ENCODE data around the gene CLPTM1L. TPM values are rescaled to one million over a fixed set of nuclear protein-coding genes. Genes with fewer than 3 reads are reported as not detected.
A peak's percentile ranks its signal among the peaks of the same experiment; 100 is the strongest.

Gene CLPTM1L
- total and polyA plus RNA-seq, 9 of the 15 experiments (the other 6 are each of a cell fraction or from before 2014, with no cell fraction given): 3.5 to 217 (median 177) TPM

DNA sequence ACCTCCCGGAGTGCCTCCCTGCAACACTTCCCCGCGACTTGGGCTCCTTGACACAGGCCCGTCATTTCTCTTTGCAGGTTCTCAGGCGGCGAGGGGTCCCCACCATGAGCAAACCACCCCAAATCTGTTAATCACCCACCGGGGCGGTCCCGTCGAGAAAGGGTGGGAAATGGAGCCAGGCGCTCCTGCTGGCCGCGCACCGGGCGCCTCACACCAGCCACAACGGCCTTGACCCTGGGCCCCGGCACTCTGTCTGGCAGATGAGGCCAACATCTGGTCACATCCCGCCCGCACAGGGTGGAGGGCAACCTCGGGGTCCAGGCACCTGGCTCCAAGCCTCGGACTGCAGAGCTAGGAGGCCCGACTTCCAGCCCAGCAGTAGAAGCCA, 49.3 kb downstream of the CLPTM1L start:
- Histone ChIP-seq H3K4me2 (ENCODE audit: insufficient read depth, low read length) (no peak overlapping the region), H3K27me3 (ENCODE audit: control insufficient read depth in 2 of 2, insufficient read depth in 2 of 2, low read length in 2 of 2) (peaks cover 38 to 63% of the 10 kb centered on the region in 2 experiments), H4K20me1 (replicated peaks; ENCODE audit: control insufficient read depth, insufficient read depth, low read length) (peaks cover 7% of the 10 kb centered on the region; the same call in 1 of the 2 replicates), H3K36me3 (ENCODE audit: control insufficient read depth, insufficient read depth, low read length) (no peaks in the 10 kb centered on the region), H3K9ac (ENCODE audit: insufficient read depth in 1 of 2, low read depth in 2 of 2, low read length in 2 of 2) (peak overlapping the region in 1 of 2 experiments; percentile 65; a peak in 1 of 4 replicates), H3K4me1 (replicated peaks in 1 of 2; ENCODE audit: control insufficient read depth in 2 of 2, insufficient read depth in 2 of 2, low read length in 2 of 2) (peaks cover 0 to 48% of the 10 kb centered on the region in 2 experiments; a peak in 2 of 5 replicates), H3K79me2 (ENCODE audit: control insufficient read depth, insufficient read depth, low read length) (no peaks in the 10 kb centered on the region), H3K9me1 (ENCODE audit: control insufficient read depth, insufficient read depth, low read length) (no peaks in the 10 kb centered on the region), H3K4me3 (no peak overlapping the region), H2AFZ (ENCODE audit: low read depth, low read length) (no peak overlapping the region), H3K27ac (ENCODE audit: extremely low read depth, low read depth, low read length) (no peak overlapping the region), H3K9me3 (replicated peaks; ENCODE audit: control insufficient read depth, insufficient read depth, low read depth, low read length) (no peaks in the 10 kb centered on the region)
- no TSS peak for BruUV-seq (replicated peaks)
- FAIRE-seq (no peak), ATAC-seq (no peak), DNase-seq (ENCODE audit: extremely low read depth in 1 of 4, low spot score in 3 of 4) (no peak)
- ChIA-PET POLR2A (interaction anchor here (0.6 kb wide), 2 partner anchors 58 to 997 kb away, joined by 3 read pairs; no protein-coding TSS in a partner anchor), CTCF (ENCODE audit: low intra/inter-chr PET ratio) (no interaction called here)
- 70% methylated on average over 15 of the region's 22 CpGs for WGBS (ENCODE audit: insufficient coverage, low coverage, missing lambda C conversion rate)
- TF ChIP-seq SPI1 (IDR thresholded peaks at IDR 0.05; ENCODE audit: borderline replicate concordance, low read depth, low read length) (no peak), PHF20 (IDR thresholded peaks at IDR 0.05; ENCODE audit: partially characterized antibody) (no peak), DPF2 (IDR thresholded peaks at IDR 0.05) (no peak), MBD2 (IDR thresholded peaks at IDR 0.05; ENCODE audit: borderline replicate concordance, low read depth) (no peak), SOX6 (IDR thresholded peaks at IDR 0.05) (no peak), ZNF696 (CRISPR knock-in tag; conservative IDR thresholded peaks at IDR 0.05) (no peak), ZNF24 (IDR thresholded peaks at IDR 0.05) (no peak), ZNF253 (CRISPR knock-in tag; conservative IDR thresholded peaks at IDR 0.05) (no peak), KDM5B (IDR thresholded peaks at IDR 0.05; ENCODE audit: insufficient replicate concordance, low read depth, low read length) (no peak), ZNF780A (CRISPR knock-in tag; IDR thresholded peaks at IDR 0.05) (no peak), POLR2AphosphoS2 (IDR thresholded peaks at IDR 0.05; ENCODE audit: low read length) (no peak), SRF (CRISPR knock-in tag; IDR thresholded peaks at IDR 0.05) (no peak), STAT5A (IDR thresholded peaks at IDR 0.05; ENCODE audit: borderline replicate concordance, low read length) (no peak), SMAD3 (CRISPR knock-in tag; conservative IDR thresholded peaks at IDR 0.05) (no peak), MTF1 (CRISPR knock-in tag; IDR thresholded peaks at IDR 0.05; ENCODE audit: borderline replicate concordance) (no peak), FOXM1 (IDR thresholded peaks at IDR 0.05; ENCODE audit: low read depth) (no peak), FOXM1 (CRISPR knock-in tag; IDR thresholded peaks at IDR 0.05; ENCODE audit: low read depth) (no peak)
- TF ChIP-seq, protein P1, sequence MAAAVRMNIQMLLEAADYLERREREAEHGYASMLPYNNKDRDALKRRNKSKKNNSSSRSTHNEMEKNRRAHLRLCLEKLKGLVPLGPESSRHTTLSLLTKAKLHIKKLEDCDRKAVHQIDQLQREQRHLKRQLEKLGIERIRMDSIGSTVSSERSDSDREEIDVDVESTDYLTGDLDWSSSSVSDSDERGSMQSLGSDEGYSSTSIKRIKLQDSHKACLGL (CRISPR knock-in tag; IDR thresholded peaks at IDR 0.05; ENCODE audit: borderline replicate concordance, poor library complexity, severe bottlenecking): no peak
- in situ Hi-C loops (cut with MboI) (no loop called here), intact Hi-C loops (cut with micrococcal nuclease) (no loop called here)

All from K562 (cell line).